ENCODE data around the gene GOLT1A.

DNA sequence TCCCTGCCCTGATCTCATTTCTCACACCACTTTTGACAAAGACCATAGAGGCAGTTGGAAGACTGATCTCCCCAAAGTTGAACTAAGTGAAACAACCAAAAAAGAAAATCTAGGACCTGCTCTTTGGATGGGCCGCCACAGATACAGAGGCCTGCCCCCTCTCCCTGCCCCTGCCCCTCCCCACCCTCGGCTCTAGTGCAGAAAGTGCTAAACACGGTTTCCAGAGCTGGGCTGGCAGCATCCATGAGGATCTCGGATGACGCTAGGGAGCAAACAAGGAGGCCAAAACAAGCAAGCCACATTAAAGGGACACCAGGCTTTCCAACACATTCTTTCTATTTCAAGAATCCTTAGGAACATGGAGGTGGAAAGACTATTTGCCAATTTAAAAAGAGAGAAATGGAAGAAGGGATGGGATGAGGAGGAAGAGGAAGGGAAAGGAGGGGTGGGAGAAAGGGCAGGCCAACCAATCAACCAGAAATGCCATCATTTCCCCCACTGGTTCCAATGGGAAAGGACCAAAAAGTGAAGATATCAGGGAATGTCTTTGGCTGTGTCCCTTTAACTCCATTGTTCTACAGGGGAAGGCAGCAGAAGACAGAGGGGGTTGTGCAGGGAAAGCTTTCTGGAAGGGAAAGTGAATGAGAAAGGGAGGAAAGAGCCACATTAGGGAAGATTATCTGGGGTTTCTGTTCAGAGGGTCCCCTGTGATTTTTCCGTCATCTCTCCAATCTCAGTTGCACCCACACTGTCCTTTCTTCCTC is 38.3 kb upstream of the GOLT1A start:
- TF ChIP-seq, protein P1, sequence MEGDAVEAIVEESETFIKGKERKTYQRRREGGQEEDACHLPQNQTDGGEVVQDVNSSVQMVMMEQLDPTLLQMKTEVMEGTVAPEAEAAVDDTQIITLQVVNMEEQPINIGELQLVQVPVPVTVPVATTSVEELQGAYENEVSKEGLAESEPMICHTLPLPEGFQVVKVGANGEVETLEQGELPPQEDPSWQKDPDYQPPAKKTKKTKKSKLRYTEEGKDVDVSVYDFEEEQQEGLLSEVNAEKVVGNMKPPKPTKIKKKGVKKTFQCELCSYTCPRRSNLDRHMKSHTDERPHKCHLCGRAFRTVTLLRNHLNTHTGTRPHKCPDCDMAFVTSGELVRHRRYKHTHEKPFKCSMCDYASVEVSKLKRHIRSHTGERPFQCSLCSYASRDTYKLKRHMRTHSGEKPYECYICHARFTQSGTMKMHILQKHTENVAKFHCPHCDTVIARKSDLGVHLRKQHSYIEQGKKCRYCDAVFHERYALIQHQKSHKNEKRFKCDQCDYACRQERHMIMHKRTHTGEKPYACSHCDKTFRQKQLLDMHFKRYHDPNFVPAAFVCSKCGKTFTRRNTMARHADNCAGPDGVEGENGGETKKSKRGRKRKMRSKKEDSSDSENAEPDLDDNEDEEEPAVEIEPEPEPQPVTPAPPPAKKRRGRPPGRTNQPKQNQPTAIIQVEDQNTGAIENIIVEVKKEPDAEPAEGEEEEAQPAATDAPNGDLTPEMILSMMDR (IDR thresholded peaks at IDR 0.05 in 4 of 5, conservative IDR thresholded peaks at IDR 0.05 in 1 of 5): no peak
- TF ChIP-seq POLR2A (IDR thresholded peaks at IDR 0.05): no peak
